ENCODE results near the gene VPS26A.

VPS26A gene

GRCh38 chr10:69215405-69216171, 91.6 kb downstream of the VPS26A start:
- no peak for TF ChIP-seq CTCF (IDR thresholded peaks at IDR 0.05; ENCODE audit: low read depth, low read length, missing control alignments)
- DNase-seq (ENCODE audit: extremely low read depth, low read depth): no peak
- no peak overlapping the region for H3K4me3 ChIP-seq (replicated peaks; ENCODE audit: low read depth, low read length)

- no peak for TF ChIP-seq CTCF (IDR thresholded peaks at IDR 0.05; ENCODE audit: low read depth, low read length, missing control alignments)
- no peak for DNase-seq (ENCODE audit: extremely low read depth, low read depth)
- no peak overlapping the region for H3K4me3 ChIP-seq (replicated peaks; ENCODE audit: low read depth, low read length)
These were observed 92.7 kb downstream of the VPS26A start for GRCh38 chr10:69216577-69217118.

GRCh38 chr10:69217119-69217754, 93.3 kb downstream of the VPS26A start:
- no peak overlapping the region for H3K4me3 ChIP-seq (replicated peaks; ENCODE audit: low read depth, low read length)
- DNase-seq (ENCODE audit: extremely low read depth, low read depth): no peak
- TF ChIP-seq CTCF (IDR thresholded peaks at IDR 0.05; ENCODE audit: low read depth, low read length, missing control alignments): no peak

GRCh38 chr10:69218831-69219230, 94.9 kb downstream of the VPS26A start:
- no peak for DNase-seq (ENCODE audit: extremely low read depth, low read depth)
- TF ChIP-seq CTCF (IDR thresholded peaks at IDR 0.05; ENCODE audit: low read depth, low read length, missing control alignments): no peak
- no peak overlapping the region for H3K4me3 ChIP-seq (replicated peaks; ENCODE audit: low read depth, low read length)

GRCh38 chr10:69220041-69220451, 96.1 kb downstream of the VPS26A start, which contains the start of gene HKDC1:
Gene HKDC1, plus strand, starts transcription at chr10:69220332. Its CDS starts 104 bp downstream, at chr10:69220436.
- H3K4me3 ChIP-seq (replicated peaks; ENCODE audit: low read depth, low read length): no peak within 1 kb of the TSS
- no peak for TF ChIP-seq CTCF (IDR thresholded peaks at IDR 0.05; ENCODE audit: low read depth, low read length, missing control alignments)
- no peak for DNase-seq (ENCODE audit: extremely low read depth, low read depth)

- DNase-seq (ENCODE audit: extremely low read depth, low read depth): no peak
- TF ChIP-seq CTCF (IDR thresholded peaks at IDR 0.05; ENCODE audit: low read depth, low read length, missing control alignments): no peak
- no peak overlapping the region for H3K4me3 ChIP-seq (replicated peaks; ENCODE audit: low read depth, low read length)
These were observed 96.5 kb downstream of the VPS26A start for GRCh38 chr10:69220507-69220906.

All from HFF-Myc (cell line).